ENCODE measurements around the gene UTP15.
A peak's percentile ranks its signal among the peaks of the same experiment; 100 is the strongest.

Gene UTP15

GRCh38 chr5:73564018-73564417, 1.5 kb upstream of the UTP15 start:
- H3K36me3 ChIP-seq (ENCODE audit: control insufficient read depth in 5 of 5, insufficient read depth in 5 of 5, low read length in 5 of 5) = peaks cover 8 to 36% (median 18%) of the 10 kb centered on the region in 5 donors
- H3K9me3 ChIP-seq (ENCODE audit: control insufficient read depth in 5 of 5, low read length in 5 of 5) = no peaks in the 10 kb centered on the region
- peak overlapping the region; percentile 85 to 100 (median 98) for H3K9ac ChIP-seq (ENCODE audit: low read length in 5 of 5)
- H3K4me3 ChIP-seq (ENCODE audit: low read depth in 1 of 5, low read length in 5 of 5) = peak overlapping the region; percentile 90 to 100 (median 96)
- H3K27ac ChIP-seq (ENCODE audit: low read depth, low read length) = peak overlapping the region; percentile 89
- no peaks in the 10 kb centered on the region for H3K27me3 ChIP-seq (ENCODE audit: control insufficient read depth in 5 of 5, insufficient read depth in 4 of 5, low read length in 5 of 5)
- peaks cover 13 to 38% (median 32%) of the 10 kb centered on the region in 5 donors for H3K4me1 ChIP-seq (ENCODE audit: control insufficient read depth in 5 of 5, insufficient read depth in 5 of 5, low read length in 5 of 5)

GRCh38 chr5:73564675-73565074, 868 bp upstream of the UTP15 start:
- H3K4me1 ChIP-seq (ENCODE audit: control insufficient read depth in 5 of 5, insufficient read depth in 5 of 5, low read length in 5 of 5) = peaks cover 13 to 38% (median 32%) of the 10 kb centered on the region in 5 donors
- no peaks in the 10 kb centered on the region for H3K27me3 ChIP-seq (ENCODE audit: control insufficient read depth in 5 of 5, insufficient read depth in 4 of 5, low read length in 5 of 5)
- H3K27ac ChIP-seq (ENCODE audit: low read depth, low read length) = peak overlapping the region; percentile 89
- no peaks in the 10 kb centered on the region for H3K9me3 ChIP-seq (ENCODE audit: control insufficient read depth in 5 of 5, low read length in 5 of 5)
- peaks cover 9 to 36% (median 16%) of the 10 kb centered on the region in 5 donors for H3K36me3 ChIP-seq (ENCODE audit: control insufficient read depth in 5 of 5, insufficient read depth in 5 of 5, low read length in 5 of 5)
- H3K9ac ChIP-seq (ENCODE audit: low read length in 5 of 5) = peak overlapping the region; percentile 85 to 100 (median 98)
- H3K4me3 ChIP-seq (ENCODE audit: low read depth in 1 of 5, low read length in 5 of 5) = peak overlapping the region; percentile 90 to 100 (median 96)

GRCh38 chr5:73565969-73566547, 515 bp downstream of the UTP15 start:
- Histone ChIP-seq H3K9ac (ENCODE audit: low read length in 5 of 5) (peak overlapping the region; percentile 92 to 100 (median 98)), H3K27me3 (ENCODE audit: control insufficient read depth in 5 of 5, insufficient read depth in 4 of 5, low read length in 5 of 5) (no peaks in the 10 kb centered on the region), H3K4me1 (ENCODE audit: control insufficient read depth in 5 of 5, insufficient read depth in 5 of 5, low read length in 5 of 5) (peaks cover 13 to 38% (median 32%) of the 10 kb centered on the region in 5 donors), H3K27ac (ENCODE audit: low read depth, low read length) (peak overlapping the region; percentile 89), H3K9me3 (ENCODE audit: control insufficient read depth in 5 of 5, low read length in 5 of 5) (no peaks in the 10 kb centered on the region), H3K4me3 (ENCODE audit: low read depth in 1 of 5, low read length in 5 of 5) (peak overlapping the region; percentile 90 to 100 (median 96)), H3K36me3 (ENCODE audit: control insufficient read depth in 5 of 5, insufficient read depth in 5 of 5, low read length in 5 of 5) (peaks cover 8 to 36% (median 14%) of the 10 kb centered on the region in 5 donors)

- Histone ChIP-seq H3K9ac (ENCODE audit: low read length in 5 of 5) (peak overlapping the region in 1 of 5 donors; percentile 4), H3K4me1 (ENCODE audit: control insufficient read depth in 5 of 5, insufficient read depth in 5 of 5, low read length in 5 of 5) (peaks cover 0 to 4% (median 0%) of the 10 kb centered on the region in 5 donors), H3K4me3 (ENCODE audit: low read depth in 1 of 5, low read length in 5 of 5) (no peak overlapping the region), H3K27ac (ENCODE audit: low read depth, low read length) (no peak overlapping the region), H3K36me3 (ENCODE audit: control insufficient read depth in 5 of 5, insufficient read depth in 5 of 5, low read length in 5 of 5) (peaks cover 25 to 35% (median 33%) of the 10 kb centered on the region in 5 donors), H3K9me3 (ENCODE audit: control insufficient read depth in 5 of 5, low read length in 5 of 5) (no peaks in the 10 kb centered on the region), H3K27me3 (ENCODE audit: control insufficient read depth in 5 of 5, insufficient read depth in 4 of 5, low read length in 5 of 5) (no peaks in the 10 kb centered on the region)
Measured at GRCh38 chr5:73582285-73583145, 17.0 kb downstream of the UTP15 start.

GRCh38 chr5:73587923-73588322, 22.4 kb downstream of the UTP15 start:
- H3K27ac ChIP-seq (ENCODE audit: low read depth, low read length) = no peak overlapping the region
- H3K9me3 ChIP-seq (ENCODE audit: control insufficient read depth in 5 of 5, low read length in 5 of 5) = no peaks in the 10 kb centered on the region
- no peak overlapping the region for H3K4me3 ChIP-seq (ENCODE audit: low read depth in 1 of 5, low read length in 5 of 5)
- H3K9ac ChIP-seq (ENCODE audit: low read length in 5 of 5) = no peak overlapping the region
- no peaks in the 10 kb centered on the region for H3K36me3 ChIP-seq (ENCODE audit: control insufficient read depth in 5 of 5, insufficient read depth in 5 of 5, low read length in 5 of 5)
- no peaks in the 10 kb centered on the region for H3K27me3 ChIP-seq (ENCODE audit: control insufficient read depth in 5 of 5, insufficient read depth in 4 of 5, low read length in 5 of 5)
- H3K4me1 ChIP-seq (ENCODE audit: control insufficient read depth in 5 of 5, insufficient read depth in 5 of 5, low read length in 5 of 5) = no peaks in the 10 kb centered on the region

- no peaks in the 10 kb centered on the region for H3K9me3 ChIP-seq (ENCODE audit: control insufficient read depth in 5 of 5, low read length in 5 of 5)
- H3K36me3 ChIP-seq (ENCODE audit: control insufficient read depth in 5 of 5, insufficient read depth in 5 of 5, low read length in 5 of 5) = no peaks in the 10 kb centered on the region
- H3K4me3 ChIP-seq (ENCODE audit: low read depth in 1 of 5, low read length in 5 of 5) = no peak overlapping the region
- H3K27me3 ChIP-seq (ENCODE audit: control insufficient read depth in 5 of 5, insufficient read depth in 4 of 5, low read length in 5 of 5) = no peaks in the 10 kb centered on the region
- H3K4me1 ChIP-seq (ENCODE audit: control insufficient read depth in 5 of 5, insufficient read depth in 5 of 5, low read length in 5 of 5) = no peaks in the 10 kb centered on the region
- H3K27ac ChIP-seq (ENCODE audit: low read depth, low read length) = no peak overlapping the region
- H3K9ac ChIP-seq (ENCODE audit: low read length in 5 of 5) = no peak overlapping the region
Measured at GRCh38 chr5:73591102-73591695, 25.7 kb downstream of the UTP15 start.

- Histone ChIP-seq H3K36me3 (ENCODE audit: control insufficient read depth in 5 of 5, insufficient read depth in 5 of 5, low read length in 5 of 5) (no peaks in the 10 kb centered on the region), H3K9ac (ENCODE audit: low read length in 5 of 5) (no peak overlapping the region), H3K9me3 (ENCODE audit: control insufficient read depth in 5 of 5, low read length in 5 of 5) (no peaks in the 10 kb centered on the region), H3K27ac (ENCODE audit: low read depth, low read length) (no peak overlapping the region), H3K27me3 (ENCODE audit: control insufficient read depth in 5 of 5, insufficient read depth in 4 of 5, low read length in 5 of 5) (no peaks in the 10 kb centered on the region), H3K4me1 (ENCODE audit: control insufficient read depth in 5 of 5, insufficient read depth in 5 of 5, low read length in 5 of 5) (no peaks in the 10 kb centered on the region), H3K4me3 (ENCODE audit: low read depth in 1 of 5, low read length in 5 of 5) (no peak overlapping the region)
Measured at GRCh38 chr5:73591698-73592501, 26.4 kb downstream of the UTP15 start.

GRCh38 chr5:73592551-73592950, 27.0 kb downstream of the UTP15 start:
- no peak overlapping the region for H3K4me3 ChIP-seq (ENCODE audit: low read depth in 1 of 5, low read length in 5 of 5)
- no peaks in the 10 kb centered on the region for H3K4me1 ChIP-seq (ENCODE audit: control insufficient read depth in 5 of 5, insufficient read depth in 5 of 5, low read length in 5 of 5)
- no peaks in the 10 kb centered on the region for H3K27me3 ChIP-seq (ENCODE audit: control insufficient read depth in 5 of 5, insufficient read depth in 4 of 5, low read length in 5 of 5)
- no peaks in the 10 kb centered on the region for H3K9me3 ChIP-seq (ENCODE audit: control insufficient read depth in 5 of 5, low read length in 5 of 5)
- H3K27ac ChIP-seq (ENCODE audit: low read depth, low read length) = no peak overlapping the region
- H3K9ac ChIP-seq (ENCODE audit: low read length in 5 of 5) = no peak overlapping the region
- H3K36me3 ChIP-seq (ENCODE audit: control insufficient read depth in 5 of 5, insufficient read depth in 5 of 5, low read length in 5 of 5) = no peaks in the 10 kb centered on the region

- Histone ChIP-seq H3K9me3 (ENCODE audit: control insufficient read depth in 5 of 5, low read length in 5 of 5) (peaks cover 0 to 5% (median 3%) of the 10 kb centered on the region in 5 donors), H3K27me3 (ENCODE audit: control insufficient read depth in 5 of 5, insufficient read depth in 4 of 5, low read length in 5 of 5) (no peaks in the 10 kb centered on the region), H3K4me1 (ENCODE audit: control insufficient read depth in 5 of 5, insufficient read depth in 5 of 5, low read length in 5 of 5) (no peaks in the 10 kb centered on the region), H3K36me3 (ENCODE audit: control insufficient read depth in 5 of 5, insufficient read depth in 5 of 5, low read length in 5 of 5) (no peaks in the 10 kb centered on the region), H3K9ac (ENCODE audit: low read length in 5 of 5) (no peak overlapping the region), H3K27ac (ENCODE audit: low read depth, low read length) (no peak overlapping the region), H3K4me3 (ENCODE audit: low read depth in 1 of 5, low read length in 5 of 5) (no peak overlapping the region)
Measured at GRCh38 chr5:73596705-73597328, 31.3 kb downstream of the UTP15 start.

Data from subcutaneous abdominal adipose tissue (tissue), 5 donors.